HEK293 (cell line): ENCODE measurements around the gene PNLIPRP1.

Source experiments
- HOXA7 ChIP-seq: sonication (generic); formaldehyde crosslinking; IDR thresholded peaks from 2 replicates; pipeline ENCODE4 v1.8.1; 2022; ENCODE audit warnings: missing genetic modification reagents, borderline replicate concordance
- MYNN ChIP-seq: fragments of 450-650 bp; formaldehyde crosslinking; IDR thresholded peaks from 2 replicates; pipeline ENCODE4 v1.5.1; 2016; ENCODE audit warnings: missing biosample characterization, missing genetic modification characterization, borderline replicate concordance
- SETDB1 ChIP-seq: IDR thresholded peaks from one replicate; pipeline ENCODE4 v1.6.1; 2017; ENCODE audit warnings: mild to moderate bottlenecking, low read length, moderate library complexity, mixed read lengths; ENCODE audit not compliant: insufficient read length
- ZNF10 ChIP-seq: fragments of 450-650 bp; formaldehyde crosslinking; IDR thresholded peaks from 2 replicates; pipeline ENCODE4 v1.5.1; 2017; ENCODE audit warnings: missing biosample characterization, missing genetic modification characterization
- ZNF416 ChIP-seq: fragments of 450-650 bp; formaldehyde crosslinking; IDR thresholded peaks from 2 replicates; pipeline ENCODE4 v1.5.1; 2016; ENCODE audit warnings: missing biosample characterization, missing genetic modification characterization
- TF ChIP-seq, protein P1 (sequence below): fragments of 450-650 bp; formaldehyde crosslinking; IDR thresholded peaks from 2 replicates; pipeline ENCODE4 v1.5.1; 2016; ENCODE audit warnings: missing biosample characterization, missing genetic modification characterization
- TF ChIP-seq, protein P2 (sequence below): fragments of 450-650 bp; formaldehyde crosslinking; IDR thresholded peaks from 2 replicates; pipeline ENCODE4 v1.5.1; 2016; ENCODE audit warnings: missing biosample characterization, missing genetic modification characterization
- TF ChIP-seq, protein P3 (sequence below): fragments of 450-650 bp; IDR thresholded peaks from 2 replicates; pipeline ENCODE4 v1.5.1; 2018; ENCODE audit warnings: missing biosample characterization, mild to moderate bottlenecking, missing genetic modification characterization
- TF ChIP-seq, protein P4 (sequence below): sonication (generic); formaldehyde crosslinking; IDR thresholded peaks from 2 replicates; pipeline ENCODE4 v1.8.1; 2022; ENCODE audit warnings: mild to moderate bottlenecking, moderate library complexity, missing genetic modification reagents

DNA sequence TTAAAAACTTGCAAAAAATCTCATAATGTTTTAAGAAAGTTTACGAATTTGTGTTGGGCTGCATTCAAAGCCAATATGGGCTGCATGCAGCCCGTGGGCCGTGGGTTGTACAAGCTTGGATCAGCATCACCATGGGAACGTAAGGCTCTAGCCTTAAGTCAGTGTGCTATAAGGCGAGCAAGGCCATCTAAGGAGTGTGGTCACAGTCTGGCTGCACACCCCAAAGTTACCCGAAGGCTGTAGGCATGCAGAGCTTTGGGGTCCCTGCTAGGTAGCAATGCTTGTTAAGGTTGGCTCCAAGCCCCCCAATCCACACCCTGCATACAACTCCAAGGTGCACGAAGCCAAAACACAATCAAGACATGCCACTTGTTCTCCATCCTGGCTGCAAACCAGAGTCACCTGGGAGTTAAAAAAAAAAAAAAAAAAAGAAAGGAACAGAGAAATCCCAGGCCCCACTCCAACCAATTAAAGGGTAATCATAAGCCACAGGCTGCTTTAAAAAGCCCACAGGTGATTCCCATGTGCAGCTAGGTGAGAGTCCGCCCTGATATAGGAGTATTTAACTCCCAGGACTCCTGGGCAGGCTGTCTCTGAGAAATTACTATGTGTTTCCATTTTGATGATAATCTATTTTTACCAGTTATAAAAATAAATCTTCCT lies 21.5 kb downstream of the PNLIPRP1 start:
- TF ChIP-seq, protein P1, sequence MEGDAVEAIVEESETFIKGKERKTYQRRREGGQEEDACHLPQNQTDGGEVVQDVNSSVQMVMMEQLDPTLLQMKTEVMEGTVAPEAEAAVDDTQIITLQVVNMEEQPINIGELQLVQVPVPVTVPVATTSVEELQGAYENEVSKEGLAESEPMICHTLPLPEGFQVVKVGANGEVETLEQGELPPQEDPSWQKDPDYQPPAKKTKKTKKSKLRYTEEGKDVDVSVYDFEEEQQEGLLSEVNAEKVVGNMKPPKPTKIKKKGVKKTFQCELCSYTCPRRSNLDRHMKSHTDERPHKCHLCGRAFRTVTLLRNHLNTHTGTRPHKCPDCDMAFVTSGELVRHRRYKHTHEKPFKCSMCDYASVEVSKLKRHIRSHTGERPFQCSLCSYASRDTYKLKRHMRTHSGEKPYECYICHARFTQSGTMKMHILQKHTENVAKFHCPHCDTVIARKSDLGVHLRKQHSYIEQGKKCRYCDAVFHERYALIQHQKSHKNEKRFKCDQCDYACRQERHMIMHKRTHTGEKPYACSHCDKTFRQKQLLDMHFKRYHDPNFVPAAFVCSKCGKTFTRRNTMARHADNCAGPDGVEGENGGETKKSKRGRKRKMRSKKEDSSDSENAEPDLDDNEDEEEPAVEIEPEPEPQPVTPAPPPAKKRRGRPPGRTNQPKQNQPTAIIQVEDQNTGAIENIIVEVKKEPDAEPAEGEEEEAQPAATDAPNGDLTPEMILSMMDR (tag by site-specific recombination), result no peak
- TF ChIP-seq MYNN (tag by site-specific recombination) (no peak), ZNF416 (no peak), ZNF10 (tag by site-specific recombination) (no peak), HOXA7 (CRISPR knock-in tag) (no peak), SETDB1 (no peak)
- TF ChIP-seq, protein P2, sequence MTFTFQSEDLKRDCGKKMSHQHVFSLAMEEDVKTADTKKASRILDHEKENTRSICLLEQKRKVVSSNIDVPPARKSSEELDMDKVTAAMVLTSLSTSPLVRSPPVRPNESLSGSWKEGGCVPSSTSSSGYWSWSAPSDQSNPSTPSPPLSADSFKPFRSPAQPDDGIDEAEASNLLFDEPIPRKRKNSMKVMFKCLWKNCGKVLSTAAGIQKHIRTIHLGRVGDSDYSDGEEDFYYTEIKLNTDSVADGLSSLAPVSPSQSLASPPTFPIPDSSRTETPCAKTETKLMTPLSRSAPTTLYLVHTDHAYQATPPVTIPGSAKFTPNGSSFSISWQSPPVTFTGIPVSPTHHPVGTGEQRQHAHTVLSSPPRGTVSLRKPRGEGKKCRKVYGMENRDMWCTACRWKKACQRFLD, result no peak
- TF ChIP-seq, protein P3, sequence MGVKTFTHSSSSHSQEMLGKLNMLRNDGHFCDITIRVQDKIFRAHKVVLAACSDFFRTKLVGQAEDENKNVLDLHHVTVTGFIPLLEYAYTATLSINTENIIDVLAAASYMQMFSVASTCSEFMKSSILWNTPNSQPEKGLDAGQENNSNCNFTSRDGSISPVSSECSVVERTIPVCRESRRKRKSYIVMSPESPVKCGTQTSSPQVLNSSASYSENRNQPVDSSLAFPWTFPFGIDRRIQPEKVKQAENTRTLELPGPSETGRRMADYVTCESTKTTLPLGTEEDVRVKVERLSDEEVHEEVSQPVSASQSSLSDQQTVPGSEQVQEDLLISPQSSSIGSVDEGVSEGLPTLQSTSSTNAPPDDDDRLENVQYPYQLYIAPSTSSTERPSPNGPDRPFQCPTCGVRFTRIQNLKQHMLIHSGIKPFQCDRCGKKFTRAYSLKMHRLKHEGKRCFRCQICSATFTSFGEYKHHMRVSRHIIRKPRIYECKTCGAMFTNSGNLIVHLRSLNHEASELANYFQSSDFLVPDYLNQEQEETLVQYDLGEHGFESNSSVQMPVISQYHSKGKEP (tag by site-specific recombination), result no peak
- TF ChIP-seq, protein P4, sequence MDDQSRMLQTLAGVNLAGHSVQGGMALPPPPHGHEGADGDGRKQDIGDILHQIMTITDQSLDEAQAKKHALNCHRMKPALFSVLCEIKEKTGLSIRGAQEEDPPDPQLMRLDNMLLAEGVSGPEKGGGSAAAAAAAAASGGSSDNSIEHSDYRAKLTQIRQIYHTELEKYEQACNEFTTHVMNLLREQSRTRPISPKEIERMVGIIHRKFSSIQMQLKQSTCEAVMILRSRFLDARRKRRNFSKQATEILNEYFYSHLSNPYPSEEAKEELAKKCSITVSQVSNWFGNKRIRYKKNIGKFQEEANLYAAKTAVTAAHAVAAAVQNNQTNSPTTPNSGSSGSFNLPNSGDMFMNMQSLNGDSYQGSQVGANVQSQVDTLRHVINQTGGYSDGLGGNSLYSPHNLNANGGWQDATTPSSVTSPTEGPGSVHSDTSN, result no peak
